Astrocyte (in vitro differentiated cells and primary cell): Measurements from ENCODE around the gene RNF223. TPM values are rescaled to one million over a fixed set of nuclear protein-coding genes. Genes with fewer than 3 reads are reported as not detected.

ENCODE experiments used
- DNase-seq: peaks from one replicate; pipeline ENCODE4 v3.0.0-alpha.2; 2010; ENCODE audit warnings: low read depth
- FAIRE-seq: peaks from 2 replicates; lab custom pipeline; 2011; peaks lifted over from hg19 to GRCh38; lab: Jason Lieb, UNC
- H2AFZ ChIP-seq: 2 replicates; pipeline ENCODE4 v1.6.0; 2012; ENCODE audit warnings: low read depth, low read length, inconsistent platforms
- H3K27ac ChIP-seq: 2 replicates; pipeline ENCODE4 v1.5.1; 2011; ENCODE audit warnings: low read depth, low read length, inconsistent platforms
- H3K27me3 ChIP-seq: 2 replicates; pipeline ENCODE4 v1.6.0; 2011; ENCODE audit warnings: low read length, inconsistent platforms; ENCODE audit not compliant: insufficient read depth
- H3K36me3 ChIP-seq: 2 replicates; pipeline ENCODE4 v1.5.1; 2011; ENCODE audit warnings: low read length, inconsistent platforms; ENCODE audit not compliant: insufficient read depth
- H3K4me1 ChIP-seq: 2 replicates; pipeline ENCODE4 v1.5.1; 2011; ENCODE audit warnings: low read length, inconsistent platforms; ENCODE audit not compliant: insufficient read depth
- H3K4me2 ChIP-seq: 2 replicates; pipeline ENCODE4 v1.6.0; 2012; ENCODE audit warnings: low read length, inconsistent platforms
- H3K4me3 ChIP-seq: 2 replicates; pipeline ENCODE4 v1.5.1; 2011; ENCODE audit warnings: low read depth, mild to moderate bottlenecking, low read length, inconsistent platforms; ENCODE audit not compliant: insufficient read depth
- H3K79me2 ChIP-seq: 2 replicates; pipeline ENCODE4 v1.6.0; 2012; ENCODE audit warnings: mild to moderate bottlenecking, low read length, inconsistent platforms; ENCODE audit not compliant: insufficient read depth
- H3K9ac ChIP-seq: 2 replicates; pipeline ENCODE4 v1.6.0; 2012; ENCODE audit warnings: mild to moderate bottlenecking, low read length, inconsistent platforms
- H3K9me3 ChIP-seq: 2 replicates; pipeline ENCODE4 v1.5.1; 2012; ENCODE audit warnings: low read depth, mild to moderate bottlenecking, low read length, inconsistent platforms; ENCODE audit not compliant: insufficient read depth
- H4K20me1 ChIP-seq: 2 replicates; pipeline ENCODE4 v1.6.0; 2012; ENCODE audit warnings: low read length, inconsistent platforms; ENCODE audit not compliant: insufficient read depth
- H3K27ac Mint-ChIP-seq: one replicate; pipeline ENCODE4 v1.8.0; 2021; ENCODE audit warnings: mild to moderate bottlenecking, mixed read lengths; ENCODE audit not compliant: unreplicated experiment
- H3K27me3 Mint-ChIP-seq: one replicate; pipeline ENCODE4 v1.8.0; 2021; ENCODE audit warnings: low read depth, mixed read lengths; ENCODE audit not compliant: unreplicated experiment
- H3K36me3 Mint-ChIP-seq: one replicate; pipeline ENCODE4 v1.8.0; 2021; ENCODE audit warnings: low read depth, mixed read lengths; ENCODE audit not compliant: unreplicated experiment
- H3K4me1 Mint-ChIP-seq: one replicate; pipeline ENCODE4 v1.8.0; 2021; ENCODE audit warnings: low read depth, mixed read lengths; ENCODE audit not compliant: unreplicated experiment
- H3K4me3 Mint-ChIP-seq: one replicate; pipeline ENCODE4 v1.8.0; 2021; ENCODE audit warnings: mild to moderate bottlenecking, moderate library complexity, mixed read lengths; ENCODE audit not compliant: unreplicated experiment
- H3K9me3 Mint-ChIP-seq: one replicate; pipeline ENCODE4 v1.8.0; 2021; ENCODE audit warnings: mild to moderate bottlenecking, mixed read lengths; ENCODE audit not compliant: unreplicated experiment
- CTCF ChIP-seq: IDR thresholded peaks from 2 replicates; pipeline ENCODE4 v1.5.1; 2011; ENCODE audit warnings: low read depth, mild to moderate bottlenecking, inconsistent platforms, low read length, moderate library complexity; ENCODE audit not compliant: insufficient read depth
- EZH2 ChIP-seq: IDR thresholded peaks from 2 replicates; pipeline ENCODE4 v1.6.1; 2012; ENCODE audit warnings: mild to moderate bottlenecking, low read length, inconsistent platforms; ENCODE audit not compliant: insufficient read depth
- total RNA-seq: library from RNA; stranded (reverse); gene quantifications from 2 replicates; pipeline ENCODE4 v1.2.1, GENCODE V29; 2021

The RNF223 gene
- total RNA-seq, 1 donor from 2014 or later, result 0.18 TPM

DNA sequence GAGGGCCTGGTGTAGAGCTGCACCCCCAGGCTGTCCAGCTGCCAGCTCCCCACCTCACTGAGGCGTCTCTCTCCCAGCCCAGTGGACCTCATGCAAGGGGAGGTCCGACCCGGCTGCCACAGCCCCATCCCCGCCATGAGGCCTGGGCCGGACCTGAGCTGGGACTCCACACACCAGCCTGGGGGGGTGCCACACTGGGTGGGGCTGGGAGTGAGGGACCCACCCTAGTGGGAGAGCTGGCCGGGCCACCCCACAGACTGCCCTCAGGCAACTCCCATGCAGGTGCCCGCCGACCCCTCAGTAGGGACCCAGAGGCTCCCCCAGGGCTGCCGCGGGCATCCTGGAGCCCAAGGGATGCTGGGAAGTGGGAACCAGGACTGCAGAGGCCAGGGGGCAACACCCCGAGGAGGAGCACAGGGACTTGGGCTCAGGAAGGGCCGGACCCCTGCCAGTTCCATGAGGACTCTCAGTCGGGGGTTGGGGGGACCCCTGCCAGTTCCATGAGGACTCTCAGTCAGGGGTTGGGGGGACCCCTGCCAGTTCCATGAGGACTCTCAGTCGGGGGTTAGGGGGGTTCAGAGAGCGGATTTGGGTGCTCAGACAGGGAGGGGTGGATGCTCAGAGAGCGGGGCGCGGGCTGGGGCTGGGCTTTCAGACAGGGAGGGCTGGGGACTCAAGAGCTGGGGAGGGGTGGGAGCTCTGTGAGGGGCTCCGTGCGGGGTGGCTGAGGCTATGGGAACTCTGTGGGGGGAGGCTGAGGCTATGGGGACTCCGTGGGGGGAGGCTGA lies 1.2 kb upstream of the RNF223 start:
- Mint-ChIP-seq H3K36me3 (peaks cover 2% of the 10 kb centered on the region), H3K4me3 (no peak overlapping the region), H3K9me3 (no peaks in the 10 kb centered on the region), H3K27ac (no peak overlapping the region), H3K4me1 (no peaks in the 10 kb centered on the region), H3K27me3 (peaks cover 3% of the 10 kb centered on the region)
- Histone ChIP-seq H3K27ac (no peak overlapping the region), H3K79me2 (no peaks in the 10 kb centered on the region), H4K20me1 (no peaks in the 10 kb centered on the region), H3K36me3 (no peaks in the 10 kb centered on the region), H3K4me2 (no peak overlapping the region), H3K9ac (no peak overlapping the region), H3K4me3 (no peak overlapping the region), H3K4me1 (peaks cover 12% of the 10 kb centered on the region), H3K9me3 (no peaks in the 10 kb centered on the region), H2AFZ (no peak overlapping the region), H3K27me3 (no peaks in the 10 kb centered on the region)
- DNase-seq (no peak), FAIRE-seq (no peak)
- TF ChIP-seq EZH2 (no peak), CTCF (no peak)

- no peak for DNase-seq
- no peaks in the 10 kb centered on the region for H3K36me3 ChIP-seq
- no peak for FAIRE-seq
- no peaks in the 10 kb centered on the region for H3K27me3 ChIP-seq
- no peak overlapping the region for H3K27ac ChIP-seq
- H3K4me3 ChIP-seq, result no peak overlapping the region
- peaks cover 8% of the 10 kb centered on the region for H3K4me1 ChIP-seq
- H3K27me3 Mint-ChIP-seq, result peaks cover 3% of the 10 kb centered on the region
- H3K9me3 ChIP-seq, result no peaks in the 10 kb centered on the region
- no peak overlapping the region for H2AFZ ChIP-seq
- peaks cover 2% of the 10 kb centered on the region for H3K36me3 Mint-ChIP-seq
- no peak overlapping the region for H3K9ac ChIP-seq
- peak overlapping the region; percentile 34 for H3K27ac Mint-ChIP-seq
- TF ChIP-seq CTCF, result no peak
- no peak for TF ChIP-seq EZH2
- H3K4me3 Mint-ChIP-seq, result no peak overlapping the region
- no peaks in the 10 kb centered on the region for H3K9me3 Mint-ChIP-seq
- no peak overlapping the region for H3K4me2 ChIP-seq
- H4K20me1 ChIP-seq, result no peaks in the 10 kb centered on the region
- no peaks in the 10 kb centered on the region for H3K4me1 Mint-ChIP-seq
- no peaks in the 10 kb centered on the region for H3K79me2 ChIP-seq
Observed at GRCh38 chr1:1074631-1075147, 583 bp upstream of the RNF223 start.
